Pancreas (tissue), 10 donors: Measurements from ENCODE around the gene INPP5A. TPM values are rescaled to one million over a fixed set of nuclear protein-coding genes. Genes with fewer than 3 reads are reported as not detected.
"Not testable (repeated sequence)": the region's sequence is repeated elsewhere in the genome, so short reads cannot be mapped to it uniquely, and the experiment has no call there.

ENCODE experiments used
- ATAC-seq, 4 donors: fragments of 200-7000 bp; cut with Tn5 transposase; one replicate each; pipeline versions ENCODE4 v1.8.0 to v1.9.1; 2020; ENCODE audit warnings: mild to moderate bottlenecking in 4 of 4, moderate library complexity in 4 of 4
- DNase-seq, 6 donors: peaks; one replicate each; pipeline ENCODE4 v3.0.0-alpha.2; 2020
- FAIRE-seq: peaks from 2 replicates; lab custom pipeline; 2012; peaks lifted over from hg19 to GRCh38; lab: Jason Lieb, UNC
- H3K27ac ChIP-seq, 4 donors: fragments of 200-600 bp; sonication (generic); 1 replicate in 3 of 4; 2 replicates in 1 of 4; pipeline versions ENCODE4 v1.5.0 to v1.8.0; 2020
- H3K27me3 ChIP-seq, 4 donors: fragments of 200-600 bp; one replicate each; pipeline ENCODE4 v1.8.0; 2021
- H3K36me3 ChIP-seq, 3 donors: fragments of 200-600 bp; sonication (generic) in 1 of 3; one replicate each; pipeline versions ENCODE4 v1.5.0 to v1.8.0; 2020 to 2021
- H3K4me1 ChIP-seq, 3 donors: fragments of 200-600 bp; one replicate each; pipeline ENCODE4 v1.8.0; 2021
- H3K4me3 ChIP-seq, 4 donors: fragments of 200-600 bp; sonication (generic) in 2 of 4; one replicate each; pipeline versions ENCODE4 v1.5.0 to v1.8.0; 2020 to 2021
- H3K9me3 ChIP-seq, 4 donors: fragments of 200-600 bp; one replicate each; pipeline ENCODE4 v1.8.0; 2021
- CTCF ChIP-seq, 4 donors: fragments of 200-600 bp; sonication (generic) in 3 of 4; IDR thresholded peaks; one replicate each; pipeline versions ENCODE4 v1.5.0 to v1.8.0; 2021; ENCODE audit warnings: antibody characterized with exemption in 4 of 4
- WGBS, 2 donors: extraction: QIAGEN DNeasy Blood & Tissue Kit; methylation state at CpG; one replicate each; pipeline ENCODE4 v1.1.7; 2013; 5-methylcytosine and 5-hydroxymethylcytosine counted together
- intact Hi-C, 3 donors: fragments of 100-400 bp; cut with DNase I; formaldehyde crosslinking; loops; one replicate each; pipeline versions ENCODE4 v1.11.1 to v1.14.2; 2022
- polyA plus RNA-seq, 2 donors: library from polyadenylated mRNA; stranded (reverse); fragments of 200-250 nt; gene quantifications; one replicate each; pipeline ENCODE4 v1.2.3, GENCODE V29; 2013
- total RNA-seq, 6 donors: library from RNA; stranded (reverse); fragmentation: NEBNext Ultra II Directional in 4 of 6; extraction: Animal tissue kit (Norgen Biotek cat#: 25700) in 4 of 6; gene quantifications; one replicate each; pipeline versions ENCODE4 v1.2.1 to v1.2.4, GENCODE V29; 2021 to 2023
- donor health status: healthy with polysubstance abuse.
- donor health status: DM: no; HTN: no; CAD: no; lungs with moderate emphysema.
- donor health status: DM: no; HTN: no; CAD: no.
- donor health status: control.
- donor health status: control.
- donor health status: Bipolar disorder and iron deficiency.
- donor health status: DM: yes; HTN: yes; CAD: no.
- donor health status: DM: no; HTN: no; CAD: no.
- donor health status: DM: no; HTN: no; CAD: no.
- donor health status: DM: yes; HTN: yes; CAD: no.

Gene INPP5A
- total and polyA plus RNA-seq, 8 donors = 5.9 to 15.6 (median 11.3) TPM

GRCh38 chr10:132702601-132703418 lies 165.2 kb downstream of the INPP5A start:
- DNase-seq = peak in 3 of 6 donors; percentile 22 to 61 (median 50)
- no peak for TF ChIP-seq CTCF (IDR thresholded peaks at IDR 0.05)
- H3K4me3 ChIP-seq = no peak overlapping the region
- ATAC-seq = no peak
- intact Hi-C loops = no loop called here
- H3K36me3 ChIP-seq = no peaks in the 10 kb centered on the region
- WGBS, 2 donors = 93 to 94% methylated on average over 36 to 37 of the region's 37 CpGs
- no peaks in the 10 kb centered on the region for H3K9me3 ChIP-seq
- H3K27ac ChIP-seq = no peak overlapping the region
- no peaks in the 10 kb centered on the region for H3K27me3 ChIP-seq
- no peaks in the 10 kb centered on the region for H3K4me1 ChIP-seq
- no peak for FAIRE-seq

GRCh38 chr10:132703419-132704007 lies 165.9 kb downstream of the INPP5A start:
- WGBS, 2 donors = 96 to 97% methylated on average over 23 to 24 of the region's 24 CpGs
- Histone ChIP-seq H3K9me3 (no peaks in the 10 kb centered on the region), H3K4me1 (no peaks in the 10 kb centered on the region), H3K4me3 (no peak overlapping the region), H3K27me3 (no peaks in the 10 kb centered on the region), H3K36me3 (peaks cover 0 to 2% (median 0%) of the 10 kb centered on the region in 3 donors), H3K27ac (no peak overlapping the region)
- no peak for TF ChIP-seq CTCF (IDR thresholded peaks at IDR 0.05)
- FAIRE-seq = no peak
- peak in 2 of 6 donors; percentile 25 to 28 for DNase-seq
- intact Hi-C loops = no loop called here
- ATAC-seq = no peak

GRCh38 chr10:132704008-132704814 lies 166.6 kb downstream of the INPP5A start:
- intact Hi-C loops = no loop called here

GRCh38 chr10:132704815-132705064 lies 167.2 kb downstream of the INPP5A start:
- H3K27me3 ChIP-seq, intact Hi-C loops: not testable (repeated sequence)

More at GRCh38 chr10:132704008-132704814, 166.6 kb downstream of the INPP5A start:
- Histone ChIP-seq H3K4me1 (no peaks in the 10 kb centered on the region), H3K4me3 (no peak overlapping the region), H3K36me3 (peaks cover 0 to 3% (median 0%) of the 10 kb centered on the region in 3 donors), H3K27ac (no peak overlapping the region), H3K9me3 (no peaks in the 10 kb centered on the region), H3K27me3 (no peaks in the 10 kb centered on the region)
- TF ChIP-seq CTCF (IDR thresholded peaks at IDR 0.05) = no peak
- DNase-seq (peak in 2 of 6 donors; percentile 39 to 49), FAIRE-seq (no peak), ATAC-seq (no peak)
- 97% methylated on average over 29 of the region's 29 CpGs for WGBS, 2 donors

GRCh38 chr10:132705173-132705572 lies 167.6 kb downstream of the INPP5A start:
- peaks cover 0 to 3% (median 0%) of the 10 kb centered on the region in 3 donors for H3K36me3 ChIP-seq
- H3K27me3 ChIP-seq = no peaks in the 10 kb centered on the region
- intact Hi-C loops = no loop called here
- ATAC-seq (no peak), DNase-seq (peak in 3 of 6 donors; percentile 29 to 64 (median 36)), FAIRE-seq (no peak)
- H3K4me3 ChIP-seq = no peak overlapping the region
- H3K4me1 ChIP-seq = no peaks in the 10 kb centered on the region
- 96 to 97% methylated on average over 15 of the region's 15 CpGs for WGBS, 2 donors
- no peak overlapping the region for H3K27ac ChIP-seq
- TF ChIP-seq CTCF (IDR thresholded peaks at IDR 0.05) = no peak
- H3K9me3 ChIP-seq = no peaks in the 10 kb centered on the region

More at GRCh38 chr10:132704815-132705064, 167.2 kb downstream of the INPP5A start:
- H3K36me3 ChIP-seq, ATAC-seq, DNase-seq, H3K4me3 ChIP-seq, H3K4me1 ChIP-seq, FAIRE-seq, H3K27ac ChIP-seq, H3K9me3 ChIP-seq: not testable (repeated sequence)
- 96% methylated on average over 5 to 9 of the region's 9 CpGs for WGBS, 2 donors
